ENCODE data around the gene ST8SIA4.
"Not testable (repeated sequence)": the region's sequence is repeated elsewhere in the genome, so short reads cannot be mapped to it uniquely, and the experiment has no call there.

ST8SIA4 gene

DNA sequence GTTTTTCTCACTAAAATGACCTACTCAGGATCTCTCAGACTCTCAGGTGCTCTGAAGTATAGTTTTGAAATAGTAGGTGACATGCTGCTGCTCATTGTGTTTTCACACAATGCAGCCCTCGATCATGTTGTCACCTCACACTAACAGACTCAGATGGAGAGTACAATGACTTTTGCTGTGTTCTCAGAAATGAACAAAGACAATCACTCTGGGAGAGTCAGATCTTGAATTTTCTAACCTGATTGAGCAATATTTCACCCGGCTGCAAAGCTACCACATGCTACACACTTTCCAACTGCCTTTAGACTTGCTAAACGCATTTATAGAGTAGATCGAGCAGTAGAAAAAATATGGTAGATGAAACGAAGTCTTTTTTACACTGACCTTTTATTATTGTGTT is 113.4 kb downstream of the ST8SIA4 start:
- Histone ChIP-seq H2AK5ac (ENCODE audit: low read depth, low read length) (no peak overlapping the region), H4K8ac (ENCODE audit: low read depth, low read length) (no peak overlapping the region), H3K4ac (ENCODE audit: low read length) (no peak overlapping the region), H2BK15ac (ENCODE audit: low read length) (no peak overlapping the region), H3K4me3 (ENCODE audit: low read length in 2 of 2) (no peak overlapping the region), H2BK5ac (ENCODE audit: low read length) (no peak overlapping the region), H3K4me2 (ENCODE audit: insufficient read depth, low read length, poor library complexity, severe bottlenecking) (no peak overlapping the region), H2AFZ (ENCODE audit: low read length) (no peak overlapping the region), H3K18ac (ENCODE audit: low read length) (no peak overlapping the region), H3K27ac (replicated peaks; ENCODE audit: low read length) (no peak overlapping the region), H2BK120ac (ENCODE audit: low read depth, low read length) (no peak overlapping the region), H4K91ac (ENCODE audit: low read depth, low read length, poor library complexity) (no peak overlapping the region), H3K9ac (ENCODE audit: low read depth, low read length, poor library complexity) (no peak overlapping the region), H3K4me1 (ENCODE audit: control insufficient read depth in 2 of 2, insufficient read depth in 1 of 2, low read depth in 1 of 2, low read length in 2 of 2) (peaks cover 5 to 25% of the 10 kb centered on the region in 2 donors), H3K14ac (ENCODE audit: low read length) (no peak overlapping the region), H3K36me3 (replicated peaks in 1 of 2; ENCODE audit: control insufficient read depth in 2 of 2, insufficient read depth in 2 of 2, low read length in 2 of 2) (no peaks in the 10 kb centered on the region), H3K27me3 (ENCODE audit: control insufficient read depth in 3 of 3, insufficient read depth in 3 of 3, low read depth in 1 of 3, low read length in 3 of 3) (no peaks in the 10 kb centered on the region), H3K79me1 (ENCODE audit: low read depth, low read length) (no peaks in the 10 kb centered on the region), H3K23ac (ENCODE audit: low read depth, low read length, poor library complexity) (no peak overlapping the region), H2BK12ac (ENCODE audit: low read length) (no peak overlapping the region), H3K9me3 (replicated peaks in 1 of 2; ENCODE audit: control insufficient read depth in 2 of 2, insufficient read depth in 1 of 2, low read depth in 1 of 2, low read length in 2 of 2) (no peaks in the 10 kb centered on the region)
- WGBS, 2 donors (ENCODE audit: extremely low coverage in 2 of 2, insufficient read length in 2 of 2, insufficient replicate concordance in 1 of 2) = no CpG with 5 or more reads among the region's 5 CpGs
- DNase-seq (ENCODE audit: low spot score) = no peak

DNA sequence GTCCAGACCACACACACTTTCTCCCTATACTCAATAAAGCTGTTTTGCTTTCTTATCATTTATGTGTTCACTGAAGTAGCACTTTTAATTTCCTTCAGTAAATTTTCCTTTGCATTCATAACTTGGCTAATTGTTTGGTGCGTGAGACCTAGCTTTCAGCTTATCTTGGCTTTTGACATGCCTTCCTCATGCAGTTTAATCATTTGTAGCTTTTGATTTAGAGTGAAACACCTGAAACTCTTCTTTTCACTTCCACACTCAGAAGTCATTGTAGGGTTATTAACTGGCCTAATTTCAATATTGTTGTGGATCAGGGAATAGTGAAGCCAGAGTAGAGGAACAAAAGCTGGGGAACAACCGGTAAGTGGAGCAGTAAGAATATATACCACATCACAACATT is 114.7 kb downstream of the ST8SIA4 start:
- H2BK15ac ChIP-seq (ENCODE audit: low read length) = no peak overlapping the region
- H2AK5ac ChIP-seq (ENCODE audit: low read depth, low read length) = no peak overlapping the region
- WGBS, 2 donors (ENCODE audit: extremely low coverage in 2 of 2, insufficient read length in 2 of 2, insufficient replicate concordance in 1 of 2) = no CpG with 5 or more reads among the region's 2 CpGs

DNA sequence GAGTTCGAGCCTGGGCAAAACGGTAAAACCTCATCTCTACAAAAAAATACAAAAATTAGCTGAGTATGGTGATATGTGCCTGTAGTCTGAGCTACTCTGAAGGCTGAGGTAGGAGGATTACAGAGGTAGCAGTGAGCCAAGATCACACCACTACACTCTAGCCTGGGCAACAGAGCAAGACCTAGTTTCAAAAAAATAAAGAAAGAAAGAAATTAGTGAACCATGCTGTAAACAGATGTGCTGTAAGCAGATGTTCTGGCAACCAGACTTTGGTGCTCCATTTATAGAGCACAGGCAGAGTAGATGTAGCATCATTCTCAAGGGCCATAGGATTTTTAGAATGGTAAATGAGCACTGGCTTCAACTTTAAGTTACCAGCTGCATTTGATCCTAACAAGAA is 115.4 kb downstream of the ST8SIA4 start:
- Histone ChIP-seq H3K14ac (ENCODE audit: low read length) (no peak overlapping the region), H2BK15ac (ENCODE audit: low read length) (no peak overlapping the region), H3K23ac (ENCODE audit: low read depth, low read length, poor library complexity) (no peak overlapping the region), H3K9ac (ENCODE audit: low read depth, low read length, poor library complexity) (no peak overlapping the region), H3K4me1 (ENCODE audit: control insufficient read depth in 2 of 2, insufficient read depth in 1 of 2, low read depth in 1 of 2, low read length in 2 of 2) (peaks cover 5 to 20% of the 10 kb centered on the region in 2 donors), H2BK5ac (ENCODE audit: low read length) (no peak overlapping the region), H3K4me3 (ENCODE audit: low read length in 2 of 2) (no peak overlapping the region), H3K4ac (ENCODE audit: low read length) (no peak overlapping the region), H2AK5ac (ENCODE audit: low read depth, low read length) (no peak overlapping the region), H3K27me3 (ENCODE audit: control insufficient read depth in 3 of 3, insufficient read depth in 3 of 3, low read depth in 1 of 3, low read length in 3 of 3) (no peaks in the 10 kb centered on the region), H2BK120ac (ENCODE audit: low read depth, low read length) (no peak overlapping the region), H2AFZ (ENCODE audit: low read length) (no peak overlapping the region), H3K36me3 (replicated peaks in 1 of 2; ENCODE audit: control insufficient read depth in 2 of 2, insufficient read depth in 2 of 2, low read length in 2 of 2) (no peaks in the 10 kb centered on the region), H3K4me2 (ENCODE audit: insufficient read depth, low read length, poor library complexity, severe bottlenecking) (no peak overlapping the region), H4K8ac (ENCODE audit: low read depth, low read length) (no peak overlapping the region), H3K9me3 (replicated peaks in 1 of 2; ENCODE audit: control insufficient read depth in 2 of 2, insufficient read depth in 1 of 2, low read depth in 1 of 2, low read length in 2 of 2) (peaks cover 0 to 4% of the 10 kb centered on the region in 2 donors), H4K91ac (ENCODE audit: low read depth, low read length, poor library complexity) (no peak overlapping the region), H2BK12ac (ENCODE audit: low read length) (no peak overlapping the region), H3K79me1 (ENCODE audit: low read depth, low read length) (no peaks in the 10 kb centered on the region), H3K27ac (replicated peaks; ENCODE audit: low read length) (no peak overlapping the region), H3K18ac (ENCODE audit: low read length) (no peak overlapping the region)
- DNase-seq (ENCODE audit: low spot score) = no peak
- WGBS, 2 donors (ENCODE audit: extremely low coverage in 2 of 2, insufficient read length in 2 of 2, insufficient replicate concordance in 1 of 2) = no CpG with 5 or more reads among the region's 2 CpGs

More for the DNA sequence above, 114.7 kb downstream of the ST8SIA4 start:
- H3K14ac ChIP-seq (ENCODE audit: low read length) = no peak overlapping the region
- H2BK120ac ChIP-seq (ENCODE audit: low read depth, low read length) = no peak overlapping the region
- no peak overlapping the region for H3K9ac ChIP-seq (ENCODE audit: low read depth, low read length, poor library complexity)
- no peak overlapping the region for H2BK12ac ChIP-seq (ENCODE audit: low read length)
- H3K4me2 ChIP-seq (ENCODE audit: insufficient read depth, low read length, poor library complexity, severe bottlenecking) = no peak overlapping the region
- no peak overlapping the region for H4K91ac ChIP-seq (ENCODE audit: low read depth, low read length, poor library complexity)
- no peak overlapping the region for H3K4ac ChIP-seq (ENCODE audit: low read length)
- H2BK5ac ChIP-seq (ENCODE audit: low read length) = no peak overlapping the region
- no peak overlapping the region for H3K4me3 ChIP-seq (ENCODE audit: low read length in 2 of 2)
- H3K27ac ChIP-seq (replicated peaks; ENCODE audit: low read length) = no peak overlapping the region
- no peak overlapping the region for H3K23ac ChIP-seq (ENCODE audit: low read depth, low read length, poor library complexity)
- no peak overlapping the region for H3K18ac ChIP-seq (ENCODE audit: low read length)
- no peaks in the 10 kb centered on the region for H3K79me1 ChIP-seq (ENCODE audit: low read depth, low read length)
- H3K4me1 ChIP-seq (ENCODE audit: control insufficient read depth in 2 of 2, insufficient read depth in 1 of 2, low read depth in 1 of 2, low read length in 2 of 2) = peaks cover 5 to 25% of the 10 kb centered on the region in 2 donors
- no peak for DNase-seq (ENCODE audit: low spot score)
- no peaks in the 10 kb centered on the region for H3K27me3 ChIP-seq (ENCODE audit: control insufficient read depth in 3 of 3, insufficient read depth in 3 of 3, low read depth in 1 of 3, low read length in 3 of 3)
- H3K9me3 ChIP-seq (replicated peaks in 1 of 2; ENCODE audit: control insufficient read depth in 2 of 2, insufficient read depth in 1 of 2, low read depth in 1 of 2, low read length in 2 of 2) = peaks cover 0 to 2% of the 10 kb centered on the region in 2 donors
- H4K8ac ChIP-seq (ENCODE audit: low read depth, low read length) = no peak overlapping the region
- H2AFZ ChIP-seq (ENCODE audit: low read length) = no peak overlapping the region
- H3K36me3 ChIP-seq (replicated peaks in 1 of 2; ENCODE audit: control insufficient read depth in 2 of 2, insufficient read depth in 2 of 2, low read length in 2 of 2) = no peaks in the 10 kb centered on the region

DNA sequence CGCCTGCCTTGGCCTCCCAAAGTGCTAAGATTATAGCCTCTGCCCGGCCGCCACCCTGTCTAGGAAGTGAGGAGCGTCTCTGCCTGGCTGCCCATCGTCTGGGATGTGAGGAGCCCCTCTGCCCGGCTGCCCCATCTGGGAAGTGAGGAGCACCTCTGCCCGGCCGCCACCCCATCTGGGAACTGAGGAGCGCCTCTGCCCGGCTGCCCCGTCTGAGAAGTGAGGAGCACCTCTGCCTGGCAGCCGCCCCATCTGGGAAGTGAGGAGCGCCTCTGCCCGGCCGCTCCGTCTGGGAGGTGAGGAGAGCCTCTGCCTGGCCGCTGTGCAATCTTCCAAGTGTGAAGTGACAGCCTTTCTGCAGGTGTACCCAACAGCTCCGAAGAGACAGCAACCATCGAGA is 117.5 kb downstream of the ST8SIA4 start:
- H3K4ac ChIP-seq (ENCODE audit: low read length); H3K36me3 ChIP-seq (replicated peaks in 1 of 2; ENCODE audit: control insufficient read depth in 2 of 2, insufficient read depth in 2 of 2, low read length in 2 of 2); H3K9me3 ChIP-seq (replicated peaks in 1 of 2; ENCODE audit: control insufficient read depth in 2 of 2, insufficient read depth in 1 of 2, low read depth in 1 of 2, low read length in 2 of 2); H3K18ac ChIP-seq (ENCODE audit: low read length); H2AFZ ChIP-seq (ENCODE audit: low read length); H2BK5ac ChIP-seq (ENCODE audit: low read length); H3K79me1 ChIP-seq (ENCODE audit: low read depth, low read length); H3K27ac ChIP-seq (replicated peaks; ENCODE audit: low read length); H3K4me1 ChIP-seq (ENCODE audit: control insufficient read depth in 2 of 2, insufficient read depth in 1 of 2, low read depth in 1 of 2, low read length in 2 of 2); H3K27me3 ChIP-seq (ENCODE audit: control insufficient read depth in 3 of 3, insufficient read depth in 3 of 3, low read depth in 1 of 3, low read length in 3 of 3); H2BK15ac ChIP-seq (ENCODE audit: low read length); H4K91ac ChIP-seq (ENCODE audit: low read depth, low read length, poor library complexity); H3K4me3 ChIP-seq (ENCODE audit: low read length in 2 of 2); H2AK5ac ChIP-seq (ENCODE audit: low read depth, low read length); H3K9ac ChIP-seq (ENCODE audit: low read depth, low read length, poor library complexity); H3K4me2 ChIP-seq (ENCODE audit: insufficient read depth, low read length, poor library complexity, severe bottlenecking); H4K8ac ChIP-seq (ENCODE audit: low read depth, low read length); H3K14ac ChIP-seq (ENCODE audit: low read length); DNase-seq (ENCODE audit: low spot score); H2BK12ac ChIP-seq (ENCODE audit: low read length); H3K23ac ChIP-seq (ENCODE audit: low read depth, low read length, poor library complexity); H2BK120ac ChIP-seq (ENCODE audit: low read depth, low read length): not testable (repeated sequence)
- no CpG with 5 or more reads among the region's 19 CpGs for WGBS, 2 donors (ENCODE audit: extremely low coverage in 2 of 2, insufficient read length in 2 of 2, insufficient replicate concordance in 1 of 2)

Measured in neuronal stem cell (in vitro differentiated cells).